A673 (cell line): ENCODE measurements around the gene TRPM4. TPM values are rescaled to one million over a fixed set of nuclear protein-coding genes. Genes with fewer than 3 reads are reported as not detected.

Source experiments
- BruUV-seq: library from RNA; stranded (reverse); fragments of 400-500 nt; replicated peaks from 2 replicates; lab custom pipeline; 2021; lab: Mats Ljungman, UMichigan
- CTCF ChIA-PET: fragments of 300-600 bp; sonication (Branson Sonifier 250); formaldehyde crosslinking; loops from one replicate; lab custom pipeline; 2022; ENCODE audit warnings: antibody characterized with exemption; lab: Charles Lee
- POLR2A ChIA-PET: fragments of 300-600 bp; sonication (Branson Sonifier 250); formaldehyde crosslinking; loops from one replicate; lab custom pipeline; 2022; ENCODE audit warnings: antibody characterized with exemption; ENCODE audit not compliant: low non-redundant PET; lab: Charles Lee
- DNase-seq: peaks from one replicate; pipeline ENCODE4 v3.0.0-alpha.2; 2015; ENCODE audit warnings: low spot score
- H3K27ac ChIP-seq: fragments of 200-600 bp; sonication (generic); 2 replicates; pipeline ENCODE4 v1.5.1; 2016; ENCODE audit warnings: mixed run types, low read depth, mild to moderate bottlenecking, mixed read lengths, antibody characterized with exemption, low read length; ENCODE audit not compliant: poor library complexity, severe bottlenecking
- H3K27me3 ChIP-seq: fragments of 200-600 bp; sonication (generic); replicated peaks from 2 replicates; pipeline ENCODE4 v1.6.1; 2017; ENCODE audit warnings: mixed run types, low read depth, mild to moderate bottlenecking, mixed read lengths, antibody characterized with exemption, low read length; ENCODE audit not compliant: insufficient read depth, poor library complexity
- H3K36me3 ChIP-seq: fragments of 200-600 bp; sonication (generic); 2 replicates; pipeline ENCODE4 v1.6.1; 2016; ENCODE audit warnings: mixed run types, mild to moderate bottlenecking, mixed read lengths, antibody characterized with exemption, low read length; ENCODE audit not compliant: insufficient read depth, poor library complexity, severe bottlenecking
- H3K4me1 ChIP-seq: fragments of 200-600 bp; sonication (generic); 2 replicates; pipeline ENCODE4 v1.6.1; 2017; ENCODE audit warnings: mixed run types, mild to moderate bottlenecking, mixed read lengths, antibody characterized with exemption, low read length; ENCODE audit not compliant: insufficient read depth, poor library complexity, severe bottlenecking
- H3K4me3 ChIP-seq: fragments of 200-600 bp; sonication (generic); 2 replicates; pipeline ENCODE4 v1.5.1; 2016; ENCODE audit warnings: low read depth, mixed run types, mild to moderate bottlenecking, mixed read lengths, low read length; ENCODE audit not compliant: poor library complexity, severe bottlenecking
- H3K9me3 ChIP-seq: fragments of 200-600 bp; sonication (generic); 2 replicates; pipeline ENCODE4 v1.6.1; 2016; ENCODE audit warnings: mixed run types, low read depth, mild to moderate bottlenecking, mixed read lengths, antibody characterized with exemption, low read length; ENCODE audit not compliant: poor library complexity, severe bottlenecking
- EZH2 ChIP-seq: fragments of 200-600 bp; sonication (generic); IDR thresholded peaks from 2 replicates; pipeline ENCODE4 v1.6.1; 2017; ENCODE audit warnings: borderline replicate concordance, low read depth, mild to moderate bottlenecking, mixed read lengths, antibody characterized with exemption, low read length; ENCODE audit not compliant: poor library complexity, severe bottlenecking
- intact Hi-C: fragments of 100-400 bp; cut with micrococcal nuclease; formaldehyde crosslinking; loops from one replicate; pipeline ENCODE4 v1.10.0; 2022; ENCODE audit not compliant: unreplicated experiment
- total RNA-seq: library from RNA; stranded (reverse); gene quantifications from 2 replicates; pipeline ENCODE4 v1.2.3, GENCODE V29; 2021
- TF ChIP-seq, protein P1 (sequence below): fragments of 300-800, 200-600 bp; sonication (generic); conservative IDR thresholded peaks from 2 replicates; pipeline ENCODE4 v1.5.1; 2017; ENCODE audit warnings: low read depth, mild to moderate bottlenecking, antibody characterized with exemption, low read length, moderate library complexity, mixed read lengths

TRPM4 gene
- total RNA-seq, 1 experiment from 2014 or later, result 107 TPM

- CTCF ChIA-PET, result no interaction called here
- no peak for DNase-seq
- no peaks in the 10 kb centered on the region for H3K27me3 ChIP-seq
- no peaks in the 10 kb centered on the region for H3K9me3 ChIP-seq
- H3K4me1 ChIP-seq, result peaks cover 19% of the 10 kb centered on the region
- no peak within 1 kb of the TSS for H3K27ac ChIP-seq
- peaks cover 3% of the 10 kb centered on the region for H3K36me3 ChIP-seq
- TF ChIP-seq, protein P1, sequence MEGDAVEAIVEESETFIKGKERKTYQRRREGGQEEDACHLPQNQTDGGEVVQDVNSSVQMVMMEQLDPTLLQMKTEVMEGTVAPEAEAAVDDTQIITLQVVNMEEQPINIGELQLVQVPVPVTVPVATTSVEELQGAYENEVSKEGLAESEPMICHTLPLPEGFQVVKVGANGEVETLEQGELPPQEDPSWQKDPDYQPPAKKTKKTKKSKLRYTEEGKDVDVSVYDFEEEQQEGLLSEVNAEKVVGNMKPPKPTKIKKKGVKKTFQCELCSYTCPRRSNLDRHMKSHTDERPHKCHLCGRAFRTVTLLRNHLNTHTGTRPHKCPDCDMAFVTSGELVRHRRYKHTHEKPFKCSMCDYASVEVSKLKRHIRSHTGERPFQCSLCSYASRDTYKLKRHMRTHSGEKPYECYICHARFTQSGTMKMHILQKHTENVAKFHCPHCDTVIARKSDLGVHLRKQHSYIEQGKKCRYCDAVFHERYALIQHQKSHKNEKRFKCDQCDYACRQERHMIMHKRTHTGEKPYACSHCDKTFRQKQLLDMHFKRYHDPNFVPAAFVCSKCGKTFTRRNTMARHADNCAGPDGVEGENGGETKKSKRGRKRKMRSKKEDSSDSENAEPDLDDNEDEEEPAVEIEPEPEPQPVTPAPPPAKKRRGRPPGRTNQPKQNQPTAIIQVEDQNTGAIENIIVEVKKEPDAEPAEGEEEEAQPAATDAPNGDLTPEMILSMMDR, result no peak
- no peak for TF ChIP-seq EZH2
- H3K4me3 ChIP-seq, result no peak within 1 kb of the TSS
- no TSS peak for BruUV-seq
- POLR2A ChIA-PET, result no interaction called here
- intact Hi-C loops, result no loop called here
These were observed 2.4 kb upstream of the TRPM4 start, which contains the start of gene HRC for GRCh38 chr19:49155005-49155819. TSS of gene HRC (minus strand) at chr19:49155396. CDS start at chr19:49155237, 159 bp downstream.

GRCh38 chr19:49155820-49156346, 1.7 kb upstream of the TRPM4 start:
- CTCF ChIA-PET, result no interaction called here
- intact Hi-C loops, result no loop called here
- Histone ChIP-seq H3K4me1 (peaks cover 19% of the 10 kb centered on the region), H3K36me3 (peaks cover 3% of the 10 kb centered on the region), H3K27ac (no peak overlapping the region), H3K27me3 (no peaks in the 10 kb centered on the region), H3K4me3 (no peak overlapping the region), H3K9me3 (no peaks in the 10 kb centered on the region)
- POLR2A ChIA-PET, result no interaction called here
- no peak for TF ChIP-seq EZH2
- TF ChIP-seq, protein P1, result no peak
- BruUV-seq, result no TSS peak
- no peak for DNase-seq

DNA sequence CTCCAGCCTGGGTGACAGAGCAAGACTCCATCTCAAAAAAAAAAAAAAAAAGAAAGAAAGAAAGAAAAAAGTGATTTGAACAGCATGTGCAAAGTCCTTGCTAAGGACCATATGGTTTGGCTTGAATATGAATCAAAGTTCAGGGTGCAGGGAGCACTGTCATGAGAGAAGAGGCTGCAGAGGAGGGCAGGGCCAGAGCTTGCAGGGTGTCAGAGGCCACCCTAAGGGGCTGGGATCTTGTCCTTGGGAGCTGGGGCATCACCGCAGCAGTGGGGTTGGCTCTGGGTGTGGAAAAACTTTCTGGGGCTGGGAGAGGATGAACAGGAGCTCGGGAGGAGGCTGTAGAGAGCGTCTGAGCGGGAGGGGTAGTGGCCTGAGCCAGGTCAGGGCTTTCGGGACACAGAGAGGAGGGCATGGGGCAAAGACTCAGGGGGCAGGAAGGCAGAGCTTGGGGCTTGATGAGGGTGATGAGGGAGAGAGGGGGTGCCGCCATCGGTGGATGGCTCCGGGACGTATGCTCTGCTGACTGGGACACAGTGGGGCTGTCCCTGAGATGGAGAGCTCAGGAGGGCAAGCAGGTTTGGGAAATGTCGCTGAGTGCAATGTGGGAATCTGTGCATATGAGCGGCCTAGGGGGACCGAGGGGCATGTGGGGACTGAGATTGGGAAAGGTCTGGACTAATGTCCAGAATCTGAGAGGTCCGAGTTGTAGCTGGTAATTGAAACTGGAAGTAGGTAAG, 3.0 kb downstream of the TRPM4 start:
- H3K27me3 ChIP-seq, result no peaks in the 10 kb centered on the region
- DNase-seq, result no peak
- H3K9me3 ChIP-seq, result no peaks in the 10 kb centered on the region
- no peak overlapping the region for H3K27ac ChIP-seq
- ChIA-PET CTCF (no interaction called here), POLR2A (interaction anchor here (0.6 kb wide), 1 partner anchor 15 kb away, joined by 6 read pairs; no protein-coding TSS in a partner anchor)
- peaks cover 7% of the 10 kb centered on the region for H3K4me1 ChIP-seq
- no TSS peak for BruUV-seq
- intact Hi-C loops, result no loop called here
- H3K36me3 ChIP-seq, result peaks cover 3% of the 10 kb centered on the region
- TF ChIP-seq EZH2, result no peak
- TF ChIP-seq, protein P1, result no peak
- H3K4me3 ChIP-seq, result no peak overlapping the region
